NCI-H748 (cell line): ENCODE measurements around the gene CAT.

Experiments used
- DNase-seq: peaks from one replicate; lab custom pipeline; 2025; ENCODE audit not compliant: unreplicated experiment; lab: John Stamatoyannopoulos, UW

Gene CAT

GRCh38 chr11:34493926-34494595 is 55.3 kb downstream of the CAT start:
- DNase-seq, result no peak

DNA sequence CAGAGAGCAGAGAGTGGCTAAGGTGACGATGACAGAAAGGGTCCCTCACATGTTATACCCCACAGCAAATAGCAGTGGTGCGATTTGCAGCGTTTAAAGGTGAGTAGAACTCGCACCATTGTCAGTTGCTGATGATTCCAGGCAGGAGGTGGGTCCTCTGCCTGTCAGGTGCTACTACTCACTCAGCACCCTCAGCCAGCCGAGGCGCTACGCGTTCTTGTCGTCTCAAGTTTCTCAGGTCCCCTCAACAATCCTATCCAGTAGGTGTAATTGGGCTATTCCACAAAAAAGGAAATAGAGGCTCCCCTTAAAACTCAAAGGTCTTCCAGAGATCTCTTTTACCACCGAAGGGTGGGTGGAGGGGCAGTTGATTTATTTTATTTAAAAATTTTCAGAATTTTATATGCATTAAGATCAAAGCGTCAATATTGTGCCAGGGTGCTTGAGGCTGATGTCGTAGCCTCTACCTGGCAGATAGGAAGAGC is 56.5 kb downstream of the CAT start:
- no peak for DNase-seq

- DNase-seq, result no peak
These were observed 57.1 kb downstream of the CAT start for GRCh38 chr11:34495724-34496377.

GRCh38 chr11:34499719-34500500 is 61.2 kb downstream of the CAT start:
- no peak for DNase-seq

DNA sequence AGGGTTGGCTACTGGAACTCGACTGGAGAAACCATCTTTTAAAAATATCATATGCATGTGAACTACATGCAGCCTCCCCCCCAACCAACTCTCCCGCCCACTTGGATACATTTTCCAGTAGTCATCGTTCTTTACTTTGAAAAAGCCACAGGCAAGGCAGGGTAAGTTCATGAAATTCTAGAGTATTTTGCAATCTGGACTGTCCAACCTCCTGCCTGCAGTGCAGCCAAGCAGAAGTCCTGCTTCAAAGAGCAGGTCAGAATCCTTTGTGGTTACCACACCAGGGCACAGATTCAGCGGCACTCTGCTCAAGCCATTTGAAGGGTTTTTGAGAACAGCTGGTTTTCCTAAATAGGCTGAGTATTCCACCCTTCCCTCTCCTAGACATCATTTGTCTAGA is 62.8 kb downstream of the CAT start:
- DNase-seq, result no peak

DNA sequence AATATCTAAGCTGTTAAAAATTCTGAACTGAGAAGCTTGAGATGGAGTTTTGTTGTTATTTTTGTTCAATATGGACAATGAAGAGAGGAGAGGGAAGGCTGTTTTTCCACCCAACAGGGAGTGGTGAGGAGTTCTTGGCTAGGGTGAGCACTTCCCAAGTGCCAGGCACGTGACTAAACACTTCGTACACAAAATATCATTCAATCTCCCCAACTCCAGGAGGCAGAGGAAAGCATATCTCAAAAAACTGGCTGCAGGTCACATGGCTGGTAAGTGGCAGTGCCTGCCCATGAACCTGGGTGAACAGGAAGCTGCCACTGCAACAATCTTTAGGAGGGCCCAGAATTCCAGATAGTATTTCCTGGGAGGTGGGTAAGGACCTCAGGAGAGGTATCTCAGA is 63.2 kb downstream of the CAT start:
- no peak for DNase-seq

DNA sequence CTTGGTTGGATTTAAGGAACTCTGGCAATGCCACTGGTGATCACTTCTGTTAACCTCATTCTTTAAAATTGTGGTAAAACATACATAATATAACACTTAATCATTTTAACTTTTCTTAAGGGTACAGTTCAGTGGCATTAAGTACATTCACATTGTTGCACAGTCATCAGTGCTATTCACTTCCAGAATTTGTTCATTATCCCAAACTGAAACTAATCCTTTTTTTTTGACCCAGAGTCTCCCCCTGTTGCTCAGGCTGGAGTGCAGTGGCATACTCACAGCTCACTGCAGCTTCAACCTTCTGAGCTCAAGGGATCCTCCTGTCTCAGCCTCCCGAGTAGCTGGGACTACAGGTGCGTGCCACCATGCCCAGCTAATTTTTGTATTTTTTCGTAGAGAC is 64.2 kb downstream of the CAT start:
- DNase-seq, result no peak

- no peak for DNase-seq
These were observed 67.1 kb downstream of the CAT start for GRCh38 chr11:34505874-34506273.

- DNase-seq, result no peak
These were observed 68.4 kb downstream of the CAT start for GRCh38 chr11:34507156-34507555.

GRCh38 chr11:34507610-34508009 is 68.9 kb downstream of the CAT start:
- no peak for DNase-seq

- peak; percentile 11 for DNase-seq
These were observed 69.8 kb downstream of the CAT start for GRCh38 chr11:34508524-34508923.

GRCh38 chr11:34509336-34509876 is 70.7 kb downstream of the CAT start:
- DNase-seq, result no peak

DNA sequence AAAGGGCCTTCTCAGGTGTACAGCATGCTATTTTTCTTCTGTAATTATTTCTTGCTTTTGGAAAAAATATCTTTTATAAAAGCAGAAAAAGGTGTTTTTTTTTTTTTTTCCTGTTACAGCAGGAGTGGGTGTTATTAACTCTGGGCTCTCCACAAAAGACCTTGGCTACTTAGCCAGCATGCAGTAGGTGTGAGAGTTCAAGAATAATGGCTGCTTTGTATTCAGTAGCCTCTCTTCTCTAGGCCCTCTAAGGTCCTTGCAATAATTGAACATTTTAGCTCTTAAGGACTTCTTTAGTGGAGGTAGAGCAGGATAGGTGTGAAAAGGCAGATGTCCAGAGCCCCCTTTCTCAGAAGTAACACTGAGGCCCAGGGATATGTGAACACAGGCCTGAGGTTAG is 71.5 kb downstream of the CAT start:
- DNase-seq, result no peak

- no peak for DNase-seq
These were observed 71.9 kb downstream of the CAT start for GRCh38 chr11:34510673-34511072.

- DNase-seq, result peak; percentile 66
These were observed 74.3 kb downstream of the CAT start for GRCh38 chr11:34512840-34513681.

DNA sequence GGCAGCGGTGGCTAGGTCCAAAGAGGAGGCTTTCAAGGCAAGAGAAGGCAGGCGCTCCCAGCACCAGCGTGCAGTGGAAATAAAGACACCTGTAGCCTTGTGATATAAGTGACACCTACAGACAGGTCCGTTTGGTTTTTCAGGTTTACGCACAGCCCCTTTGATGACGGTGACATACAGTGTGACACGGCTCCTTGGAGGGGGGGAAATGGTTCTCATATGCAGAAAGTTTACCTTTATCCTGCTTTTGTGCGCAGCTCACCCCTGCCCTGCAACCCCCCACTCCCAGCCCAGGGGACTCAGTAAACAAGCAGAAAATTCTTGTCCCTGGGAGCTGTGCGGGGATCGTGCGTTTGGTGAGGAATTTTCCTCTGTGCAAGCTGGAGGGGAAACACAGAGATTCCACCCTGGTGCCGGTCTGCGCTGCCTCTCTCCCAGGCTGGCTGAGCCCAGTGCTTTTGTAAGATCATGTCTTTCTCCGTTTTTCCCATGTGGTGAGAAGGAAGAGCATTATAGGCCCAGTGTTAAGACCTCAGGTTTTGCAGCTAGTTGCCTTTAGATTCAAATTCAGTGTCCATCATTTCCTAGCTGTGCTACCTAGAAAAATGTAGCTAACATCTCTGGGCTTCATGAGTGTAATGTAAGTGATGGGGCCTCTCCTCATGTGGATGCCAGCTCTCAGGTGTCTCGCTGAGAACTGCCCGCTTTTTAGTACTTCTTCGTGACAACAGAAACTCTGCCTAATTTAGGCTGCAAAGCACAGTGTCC is 75.1 kb downstream of the CAT start, which contains the start of gene ELF5:
Gene ELF5, minus strand, starts transcription at position 113 of the 768 bp plus-strand sequence. CDS start 8,045 bp downstream, outside the sequence.
- peak; percentile 22 for DNase-seq

DNA sequence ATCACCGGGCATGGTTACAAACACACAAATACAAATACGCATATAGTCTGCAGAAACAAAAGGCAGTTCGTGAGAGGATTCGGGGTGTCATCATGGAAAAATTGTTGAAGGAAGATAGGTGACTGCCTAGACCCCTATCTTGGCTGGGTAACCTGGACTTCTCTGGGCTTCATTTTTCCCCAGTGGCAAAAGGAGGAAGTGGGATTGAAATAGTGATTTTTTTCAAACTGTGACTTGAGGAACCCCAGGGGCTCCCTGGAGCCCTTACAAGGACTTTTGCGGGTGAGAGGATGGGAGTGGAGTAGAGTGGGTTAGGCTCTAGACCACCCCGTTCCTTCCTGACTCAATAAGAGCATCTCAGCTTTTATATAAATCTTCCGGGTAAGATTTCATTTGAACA is 75.9 kb downstream of the CAT start:
- DNase-seq, result no peak

DNA sequence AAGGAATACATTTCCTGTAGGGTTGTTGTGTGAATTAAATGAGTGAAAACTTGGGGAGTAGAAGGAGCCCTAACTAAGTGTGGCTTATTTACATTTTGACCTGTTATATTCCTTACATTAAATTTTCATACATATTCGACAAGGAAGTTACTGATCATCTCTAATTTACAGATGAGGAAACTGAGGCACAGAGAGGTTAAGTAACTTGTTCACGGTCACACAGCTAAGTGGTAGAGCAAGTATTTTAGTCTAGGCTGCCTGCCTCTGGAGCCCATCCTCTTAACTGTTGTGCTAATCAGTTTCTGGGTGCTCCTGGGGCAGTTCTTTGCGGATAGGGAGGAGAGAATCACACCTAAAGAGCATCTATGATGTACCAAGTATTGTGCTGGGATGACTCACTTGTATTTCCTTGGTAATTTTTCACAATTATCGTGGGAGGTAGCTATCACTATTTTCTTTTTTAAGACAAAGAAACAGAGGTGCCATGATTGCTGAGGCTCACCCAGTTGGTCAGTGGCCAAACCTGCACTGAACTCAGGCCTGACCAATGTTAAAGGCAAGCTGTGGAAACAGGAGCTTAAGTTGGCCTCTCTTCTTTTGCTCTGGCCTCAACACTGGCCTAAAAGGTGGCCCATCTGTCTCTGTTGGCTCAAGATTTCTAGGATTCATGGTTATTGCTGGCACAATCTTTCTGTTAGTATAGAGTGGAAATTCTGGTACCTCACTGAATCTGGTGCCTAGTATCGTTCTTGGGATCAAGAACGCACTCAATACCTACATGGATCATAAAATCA is 77.7 kb downstream of the CAT start:
- DNase-seq, result no peak

GRCh38 chr11:34519595-34520235 is 81.0 kb downstream of the CAT start:
- DNase-seq, result no peak
